Smooth muscle cell of trachea (primary cell): Measurements from ENCODE around the gene ACBD7. TPM values are rescaled to one million over a fixed set of nuclear protein-coding genes. Genes with fewer than 3 reads are reported as not detected.

Experiments
- total RNA-seq: library from RNA; depleted of rRNA; stranded (reverse); fragments of >200 nt; gene quantifications from 2 replicates; pipeline ENCODE4 v1.2.1, GENCODE V29; 2014

ACBD7 gene
- 0.99 and 4.9 TPM in 2 replicates for total RNA-seq

DNA sequence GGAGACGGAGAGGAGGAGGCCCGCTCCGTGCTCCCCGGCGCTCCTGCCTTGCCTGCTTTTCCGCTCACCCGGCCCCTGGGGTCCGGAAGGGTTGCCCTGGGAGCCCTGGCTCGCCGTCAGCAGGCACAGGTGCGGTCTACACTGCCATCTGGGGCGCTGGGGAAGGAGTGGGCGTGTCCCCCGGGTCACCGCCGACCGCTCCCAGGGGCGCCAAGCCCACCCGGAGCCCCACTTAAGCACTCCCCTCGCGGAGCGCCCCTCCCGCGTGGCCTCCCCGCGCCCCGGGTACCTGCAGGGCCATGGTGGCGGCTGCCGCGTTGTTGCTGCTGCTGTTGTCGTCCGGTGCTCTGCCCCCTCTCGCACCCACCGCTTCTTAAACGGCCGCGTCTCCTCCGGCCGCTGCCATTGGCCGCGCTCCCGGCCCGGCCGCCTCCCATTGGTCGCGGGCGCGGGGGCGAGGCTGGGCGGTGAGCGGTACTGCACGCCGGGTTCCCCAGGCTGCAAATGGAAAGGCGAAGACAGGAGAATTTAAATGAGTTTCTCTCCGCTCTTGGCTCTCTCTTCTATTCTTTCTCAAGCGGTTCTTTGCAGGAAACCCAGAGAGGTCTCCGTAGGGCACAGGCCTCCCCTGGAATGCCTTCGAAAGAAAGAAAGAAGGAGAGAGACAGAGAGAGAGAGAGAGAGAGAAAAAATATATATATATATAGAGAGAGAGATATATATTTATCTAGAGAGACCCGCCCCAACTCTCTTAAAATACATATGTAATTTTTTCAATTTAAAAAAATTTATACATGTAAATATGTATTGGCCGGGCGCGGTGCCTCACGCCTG is at the start of gene ACBD7:
TSS of gene ACBD7 (minus strand) at position 349 of the 834 bp plus-strand sequence. CDS start at position 301, 48 bp downstream.

GRCh38 chr10:15097011-15097812 is 8.6 kb upstream of the ACBD7 start, which contains the start of gene RPP38:
Gene RPP38, plus strand, starts transcription at chr10:15097355. Its CDS starts 5,960 bp downstream, at chr10:15103315.

GRCh38 chr10:15043674-15044073 is 44.9 kb downstream of the ACBD7 start, which contains the start of gene OLAH:
Gene OLAH, plus strand, starts transcription at chr10:15043943. Its CDS starts 3,346 bp downstream, at chr10:15047289.

Other genes with a start within 250 kb of the ACBD7 start
- gene SUV39H2, start 209.9 kb downstream of the ACBD7 start, total RNA-seq: 6.8 and 12.4 TPM in 2 replicates
- gene DCLRE1C, start 134.7 kb downstream of the ACBD7 start, total RNA-seq: 8.6 and 16.9 TPM in 2 replicates
- gene MEIG1, start 129.4 kb downstream of the ACBD7 start, total RNA-seq: 0.50 TPM in 1 of 2 replicates, not detected in the other
- gene OLAH, start 44.8 kb downstream of the ACBD7 start, total RNA-seq: not detected in 2 replicates
- 15.1 and 15.5 TPM in 2 replicates for gene RPP38, start 8.6 kb upstream of the ACBD7 start, total RNA-seq
- 36.4 and 36.7 TPM in 2 replicates for gene NMT2, start 79.9 kb upstream of the ACBD7 start, total RNA-seq